NCI-H1092 treated with DMSO at 0.1 percent for 48 hours (cell line): ENCODE results near the gene KIF1A.
"Not testable (repeated sequence)": the region's sequence is repeated elsewhere in the genome, so short reads cannot be mapped to it uniquely, and the experiment has no call there.

Source experiments
- DNase-seq: peaks from one replicate; lab custom pipeline; 2025; lab: John Stamatoyannopoulos, UW

KIF1A gene

DNA sequence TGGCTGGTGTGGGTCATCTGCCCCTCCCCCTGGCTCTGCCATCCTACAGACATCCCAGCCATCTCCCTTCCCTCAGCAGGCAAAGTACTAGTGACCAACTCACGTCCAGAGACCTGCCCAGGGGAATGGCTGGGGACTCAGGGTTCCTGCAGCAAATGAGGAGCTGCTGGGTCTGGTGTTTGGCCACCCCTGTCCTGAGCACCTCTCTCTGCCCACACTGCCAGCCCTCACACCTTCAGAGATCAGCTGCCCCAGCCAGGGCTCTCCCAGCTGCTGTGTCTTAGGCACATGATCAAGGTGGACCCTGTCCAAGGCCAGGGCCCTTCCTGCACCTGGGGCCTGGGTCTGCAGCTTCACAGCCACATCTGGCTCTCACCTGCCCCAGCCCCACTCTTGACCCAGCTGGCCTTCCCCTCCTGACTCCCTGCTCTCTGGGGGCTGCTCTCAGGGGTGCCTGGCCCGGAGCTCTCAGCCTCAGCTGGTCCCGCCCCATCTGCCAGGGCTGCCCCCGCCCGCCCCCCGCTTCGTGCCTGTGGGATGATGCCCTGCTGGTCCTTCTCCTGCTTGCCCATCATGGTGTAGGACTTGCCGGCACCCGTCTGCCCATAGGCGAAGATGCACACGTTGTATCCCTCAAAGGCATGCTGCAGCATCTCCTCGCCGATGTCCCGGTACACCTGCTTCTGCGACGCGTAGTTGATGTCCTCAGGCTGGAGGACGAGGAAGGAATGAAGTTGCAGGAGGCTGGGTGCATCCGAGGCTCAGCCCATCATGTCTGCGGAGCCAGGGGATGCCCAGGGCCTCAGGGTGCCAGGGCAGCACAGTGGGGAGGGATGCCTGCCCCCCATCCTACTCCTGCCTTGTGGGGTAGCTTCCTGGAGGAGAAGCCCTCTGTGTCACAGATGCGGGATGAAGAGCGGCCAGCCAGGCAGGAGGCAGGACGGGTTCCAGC, 32.2 kb downstream of the KIF1A start:
- DNase-seq, result no peak

DNA sequence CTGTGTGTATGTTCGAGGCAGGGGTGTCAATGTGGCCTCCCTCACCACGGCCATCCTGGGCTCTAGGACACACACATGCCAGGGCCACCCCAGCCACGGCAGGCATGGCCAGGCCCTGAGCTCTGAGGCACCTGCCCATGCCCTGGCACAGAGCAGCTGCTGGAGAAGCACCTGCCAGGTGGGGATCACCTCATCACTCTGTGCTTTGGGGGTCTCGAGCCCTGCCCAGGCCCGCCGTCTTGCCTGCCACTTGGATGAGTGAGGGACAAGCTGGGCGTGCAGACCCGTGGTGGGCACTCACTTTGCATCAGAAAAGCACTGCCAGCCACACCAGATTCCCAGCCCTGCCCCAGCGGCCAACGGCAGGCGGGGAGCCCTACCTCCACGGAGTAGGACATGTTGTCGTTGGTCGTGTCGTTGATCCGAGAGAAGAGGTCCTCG, 33.1 kb downstream of the KIF1A start:
- no peak for DNase-seq

DNA sequence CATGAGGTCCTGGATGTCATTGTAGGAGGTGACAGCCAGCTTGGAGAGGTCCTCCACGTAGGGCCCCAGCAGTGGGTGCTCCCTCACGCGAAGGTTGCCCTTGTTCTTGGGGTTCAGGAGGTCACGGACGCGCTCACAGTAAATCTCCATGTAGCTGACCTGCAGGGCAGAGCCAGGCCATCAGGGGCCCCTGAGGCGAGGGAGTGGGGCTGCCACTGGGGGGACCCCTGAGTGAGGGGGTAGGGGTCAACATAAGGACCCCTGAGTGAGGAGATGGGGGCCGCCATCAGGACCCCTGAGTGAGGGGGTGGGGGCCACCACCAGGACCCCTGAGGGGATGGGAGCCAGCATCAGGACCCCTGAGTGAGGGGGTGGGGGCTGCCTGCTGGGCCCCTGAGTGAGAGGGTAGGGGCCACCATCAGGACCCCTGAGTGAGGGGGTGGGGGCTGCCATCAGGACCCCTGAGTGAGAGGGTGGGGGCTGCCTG, 33.6 kb downstream of the KIF1A start:
- no peak for DNase-seq

DNA sequence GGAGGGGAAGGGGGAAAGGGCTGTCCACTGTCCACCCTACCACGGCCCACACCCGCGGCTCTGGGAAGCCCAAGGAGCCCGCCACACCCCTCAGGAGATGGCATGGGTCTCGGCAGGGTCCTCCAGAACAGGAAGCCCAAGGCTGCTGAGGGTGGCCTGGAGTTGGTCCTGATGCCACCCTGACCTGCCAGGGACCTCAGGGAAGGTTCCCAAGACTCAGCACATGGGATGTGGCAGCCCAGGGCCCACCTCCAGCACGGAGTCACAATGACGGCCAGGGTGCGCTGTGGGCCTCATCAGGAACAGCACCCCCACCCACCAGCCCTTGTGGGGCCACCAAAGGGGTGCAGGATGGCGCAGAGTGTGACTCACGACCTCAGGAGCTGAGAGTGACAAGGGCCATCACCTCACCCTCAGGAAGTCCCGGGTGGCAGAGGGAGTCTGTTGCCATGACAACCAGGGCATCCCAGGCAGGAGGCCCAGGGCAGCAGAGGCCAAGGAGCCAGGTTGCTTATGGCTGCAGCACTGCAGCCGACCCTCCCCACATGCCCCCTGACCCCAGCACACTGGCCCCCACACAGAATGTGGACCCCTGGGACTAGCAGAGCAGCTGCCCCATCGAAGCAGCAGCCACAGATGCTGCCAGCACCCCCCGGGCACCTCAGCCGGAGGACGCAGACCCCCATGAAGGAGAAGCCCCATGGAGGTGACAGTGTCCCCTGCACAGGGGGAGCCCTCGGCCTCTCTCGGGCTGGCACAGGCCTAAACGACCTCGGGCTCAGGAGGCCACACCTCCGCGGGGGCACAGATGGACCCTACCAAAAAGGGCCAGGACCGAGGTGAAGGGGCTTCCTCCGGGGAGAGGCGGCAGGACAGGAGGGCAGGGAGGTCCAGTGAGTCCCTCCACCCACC, 34.3 kb downstream of the KIF1A start:
- DNase-seq, result no peak

DNA sequence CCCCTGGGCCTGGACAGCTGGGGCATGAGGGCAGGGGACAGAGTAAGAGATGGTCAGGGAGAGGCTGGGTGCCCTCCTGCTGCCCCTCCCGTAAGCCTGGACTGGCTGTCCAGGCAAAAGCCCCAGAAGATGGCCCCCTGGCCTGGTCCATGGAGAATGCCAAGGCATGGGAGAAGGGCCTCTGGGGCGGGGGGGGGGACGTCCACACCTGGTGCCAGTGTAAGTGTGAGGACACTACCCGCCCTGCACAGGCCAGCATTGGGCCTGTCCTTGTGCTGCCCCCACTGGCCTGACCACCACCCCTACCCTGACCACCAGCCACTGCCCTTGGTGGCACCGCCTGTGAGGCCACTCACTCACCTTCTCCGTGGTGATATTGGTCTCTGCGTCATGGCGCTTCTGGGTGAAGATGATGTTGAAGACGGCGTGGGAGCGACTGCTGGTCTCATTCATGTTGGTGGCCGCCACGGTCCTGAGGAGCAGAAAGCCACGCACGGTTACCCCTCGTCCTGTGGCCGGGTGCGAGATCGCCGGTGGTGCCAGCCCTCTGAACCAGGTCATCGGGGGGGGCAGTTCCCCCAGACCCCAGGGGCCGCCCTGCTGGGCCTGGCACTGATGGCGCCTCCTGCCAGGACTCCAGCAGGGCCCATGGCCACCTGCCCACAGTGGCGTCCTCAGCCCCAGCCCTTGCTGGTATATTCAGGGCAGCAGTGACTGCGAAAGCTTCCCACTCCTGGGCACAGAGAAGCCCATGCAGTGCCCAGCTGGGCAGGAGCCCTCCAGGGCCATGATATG, 35.2 kb downstream of the KIF1A start:
- no peak for DNase-seq

DNA sequence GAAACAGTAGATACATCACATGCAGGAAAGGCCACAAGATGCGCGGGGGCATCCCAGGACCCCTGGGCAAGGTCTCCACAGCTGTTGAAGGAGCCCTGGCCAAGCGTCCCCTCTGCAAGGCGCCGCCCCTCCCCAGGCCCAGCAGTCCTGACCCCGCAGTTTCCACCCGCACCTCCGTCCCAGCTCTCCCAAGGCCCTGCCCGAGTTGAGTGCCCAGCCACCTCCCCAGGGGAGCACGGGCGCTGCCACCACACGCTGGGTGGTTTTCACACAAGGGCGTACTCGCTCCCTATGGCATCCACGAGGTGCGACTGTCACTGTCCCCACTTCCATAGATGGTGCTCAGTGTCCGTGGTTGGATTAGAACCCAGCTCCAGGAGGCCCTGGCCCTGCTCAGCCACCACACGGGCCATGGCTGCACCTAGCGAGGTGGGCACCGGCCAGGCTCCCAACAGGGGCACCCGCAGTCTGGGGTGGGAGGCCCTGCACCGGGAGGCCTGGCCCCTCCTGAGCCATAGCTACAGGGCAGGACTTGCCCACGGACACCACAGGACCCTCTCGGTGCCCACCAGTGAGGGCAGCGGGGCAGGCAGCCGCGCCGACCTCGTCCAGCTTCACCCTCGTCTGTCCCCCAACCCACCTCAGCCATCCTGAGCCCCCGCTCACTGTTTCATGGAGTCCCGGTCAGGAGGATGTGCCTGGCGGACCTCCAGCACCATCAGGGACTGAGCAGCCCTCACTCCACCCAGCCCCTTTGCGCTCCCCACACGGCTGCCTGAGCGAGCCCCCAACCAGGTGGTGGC, 36.0 kb downstream of the KIF1A start:
- DNase-seq, result no peak

DNA sequence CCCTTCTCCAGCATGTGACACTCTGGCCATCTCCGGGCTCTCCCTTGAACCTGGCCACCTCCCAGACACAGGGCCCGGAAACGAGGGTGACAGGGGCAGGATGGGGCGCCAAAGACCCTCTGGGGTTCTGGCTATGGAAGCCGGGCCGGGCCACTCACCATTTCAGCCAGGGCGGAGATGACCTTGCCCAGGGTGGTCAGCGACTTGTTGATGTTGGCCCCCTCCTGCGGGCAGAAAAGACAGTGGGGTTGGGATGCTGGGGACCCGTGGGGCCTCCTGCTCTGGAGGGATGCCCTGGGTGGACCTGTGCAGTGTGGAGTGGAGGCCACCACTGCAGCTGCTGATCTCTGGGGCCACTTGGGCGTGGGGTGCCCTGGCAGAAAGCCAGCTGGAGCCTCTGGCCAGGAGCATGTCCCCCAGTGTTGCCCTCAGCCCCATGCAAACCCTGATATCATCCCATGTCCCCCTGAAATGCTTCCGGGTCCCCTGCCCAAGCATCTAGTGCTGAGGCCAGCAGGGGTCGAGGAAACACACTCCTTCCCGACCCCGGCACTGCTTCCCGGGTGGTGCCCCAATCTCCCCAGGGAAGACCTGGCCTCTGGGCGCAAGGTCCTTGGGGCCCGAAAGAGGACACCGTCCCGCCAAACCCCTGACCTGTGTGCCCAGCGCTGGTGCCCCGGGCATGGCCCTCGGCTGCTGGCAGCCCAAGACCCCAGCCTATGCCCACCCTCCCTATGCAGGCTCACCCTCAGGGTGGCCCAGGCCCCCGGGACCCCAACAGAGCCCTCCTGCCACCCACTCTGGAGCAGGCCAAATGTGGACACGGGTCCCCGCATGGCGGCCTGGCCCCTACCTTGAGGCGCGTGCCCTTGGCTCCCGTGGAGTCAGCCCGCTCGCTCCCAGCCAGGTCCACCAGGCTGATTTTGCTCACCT, 36.9 kb downstream of the KIF1A start:
- no peak for DNase-seq

DNA sequence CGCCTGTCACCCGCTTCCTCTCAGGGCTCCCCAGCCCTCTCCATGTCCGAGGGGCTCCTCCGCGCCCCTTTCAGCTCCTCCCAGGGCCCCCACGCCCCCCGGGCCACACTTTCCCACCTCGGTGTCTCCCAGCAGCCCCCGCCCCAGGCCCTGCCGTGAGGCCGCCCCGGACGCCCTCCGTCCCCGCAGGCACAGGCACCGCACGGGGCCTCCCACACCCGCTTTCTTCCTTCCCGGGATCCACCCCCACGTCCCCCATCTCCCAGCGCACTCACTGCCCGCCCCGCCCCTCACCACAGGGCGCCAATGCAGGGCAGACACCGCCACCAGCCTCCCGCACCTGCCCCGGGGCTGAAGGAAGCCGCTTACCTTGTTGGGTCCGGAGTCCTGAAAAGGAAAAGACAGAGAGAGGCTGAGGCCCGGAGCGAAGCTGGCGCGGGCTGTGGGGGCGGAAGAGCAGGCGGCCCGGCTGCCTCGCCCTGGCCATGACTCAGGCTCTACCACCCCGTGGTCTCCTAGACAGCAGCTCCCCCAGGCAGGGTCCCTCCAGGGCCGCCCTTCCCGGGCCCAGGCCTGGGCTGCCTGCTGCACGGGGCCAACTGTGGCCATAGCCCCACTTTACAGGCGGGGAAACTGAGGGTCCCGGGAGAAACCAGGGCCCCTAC, 37.7 kb downstream of the KIF1A start:
- DNase-seq, result no peak

DNA sequence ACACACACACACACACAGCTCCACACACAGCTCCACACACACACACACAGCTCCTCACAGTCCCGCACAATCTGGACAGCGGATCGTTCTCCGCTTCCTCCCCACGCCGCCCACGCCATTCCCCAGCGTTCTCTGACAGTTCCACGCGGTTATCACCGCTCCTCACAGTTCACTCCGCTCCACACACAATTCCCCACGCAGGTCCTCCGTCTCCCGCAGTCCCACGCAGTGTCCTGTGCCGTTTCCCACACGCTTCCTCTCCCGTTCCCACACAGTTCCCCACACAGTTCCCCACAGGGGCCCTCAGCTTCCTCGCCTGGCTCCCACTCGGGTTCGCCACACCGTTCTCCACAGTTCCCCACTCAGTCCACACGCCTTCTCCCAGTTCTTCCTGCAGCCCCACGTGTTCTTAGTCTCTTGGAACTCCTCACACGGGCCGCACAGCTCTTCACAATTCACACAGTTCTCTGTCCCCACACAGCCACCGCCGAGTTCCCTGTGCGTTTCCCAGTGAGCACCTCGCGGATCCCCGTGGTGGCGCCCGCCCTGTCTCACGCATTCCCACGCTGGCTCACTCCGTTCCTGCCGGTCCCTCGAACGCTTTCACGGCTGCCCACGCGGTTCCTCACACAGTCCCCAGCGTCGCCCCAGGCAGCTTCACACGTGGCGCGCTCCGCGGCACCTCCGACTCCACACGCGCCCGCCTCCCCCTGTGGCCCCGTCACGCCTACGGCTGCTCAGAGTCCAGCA, 38.4 kb downstream of the KIF1A start:
- DNase-seq, result no peak

DNA sequence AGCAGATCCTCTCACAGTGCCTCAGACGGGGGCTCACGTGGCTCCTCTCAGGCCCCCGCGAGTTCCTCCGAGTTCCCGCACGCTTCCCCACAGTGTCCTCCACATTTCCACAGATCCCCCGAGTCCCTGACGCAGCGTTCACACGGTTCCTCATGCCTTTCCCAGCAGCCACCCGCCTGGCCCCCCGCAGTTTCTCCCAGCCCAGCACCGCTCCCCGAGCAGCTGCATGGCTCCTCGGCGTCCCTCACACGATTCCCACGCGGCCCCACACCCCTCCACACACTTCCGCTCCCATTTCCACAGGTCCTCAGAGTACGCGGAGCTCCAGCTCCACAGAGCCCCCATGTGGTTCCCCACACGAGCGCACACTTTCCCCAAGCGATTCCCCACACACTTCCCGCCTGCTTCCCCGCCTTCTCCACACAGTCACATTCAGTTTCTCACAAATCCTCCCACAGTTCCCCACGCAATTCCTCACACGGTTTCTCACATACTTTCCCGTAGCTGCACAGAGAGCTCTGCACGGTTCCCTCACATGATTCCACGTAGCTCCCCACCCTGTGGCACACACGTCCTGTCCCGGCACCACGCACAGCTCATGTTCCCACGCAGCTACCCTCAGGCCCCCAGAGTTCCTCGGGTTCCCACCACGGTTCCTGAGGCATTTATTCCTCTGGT, 39.9 kb downstream of the KIF1A start:
- DNase-seq, result no peak

DNA sequence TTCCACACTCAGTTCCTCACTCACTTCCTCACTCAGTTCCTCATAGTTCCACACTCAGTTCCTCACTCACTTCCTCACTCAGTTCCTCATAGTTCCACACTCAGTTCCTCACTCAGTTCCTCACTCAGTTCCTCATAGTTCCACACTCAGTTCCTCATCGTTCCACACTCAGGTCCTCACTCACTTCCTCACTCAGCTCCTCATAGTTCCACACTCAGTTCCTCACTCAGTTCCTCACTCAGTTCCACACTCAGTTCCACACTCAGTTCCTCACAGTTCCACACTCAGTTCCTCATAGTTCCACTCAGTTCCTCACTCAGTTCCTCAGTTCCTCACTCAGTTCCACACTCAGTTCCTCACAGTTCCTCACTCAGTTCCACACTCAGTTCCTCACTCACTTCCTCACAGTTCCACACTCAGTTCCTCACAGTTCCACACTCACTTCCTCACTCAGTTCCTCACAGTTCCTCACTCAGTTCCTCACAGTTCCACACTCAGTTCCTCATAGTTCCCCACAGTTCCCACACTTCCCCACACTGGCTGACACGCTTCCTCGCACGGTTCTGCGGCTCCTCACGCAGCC, 40.7 kb downstream of the KIF1A start:
- DNase-seq, result not testable (repeated sequence)

DNA sequence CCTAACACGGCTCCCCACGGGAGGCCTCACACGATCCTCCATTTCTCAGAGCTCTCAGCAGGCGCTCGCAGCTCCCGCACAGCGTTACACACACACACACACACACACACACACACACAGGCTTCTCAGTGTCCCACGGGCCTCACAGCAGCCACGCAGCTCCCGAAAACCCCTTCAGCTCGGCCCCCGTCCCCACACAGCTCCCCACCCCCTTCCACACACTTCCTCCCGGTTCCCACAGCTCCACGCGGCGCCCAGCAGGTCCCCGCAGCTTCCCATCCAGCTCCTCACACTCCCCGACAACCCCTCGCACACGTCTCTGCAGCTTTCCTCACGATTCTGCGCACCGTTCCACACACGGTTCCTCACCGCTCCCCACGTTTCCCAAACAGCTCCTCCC, 41.6 kb downstream of the KIF1A start:
- no peak for DNase-seq

DNA sequence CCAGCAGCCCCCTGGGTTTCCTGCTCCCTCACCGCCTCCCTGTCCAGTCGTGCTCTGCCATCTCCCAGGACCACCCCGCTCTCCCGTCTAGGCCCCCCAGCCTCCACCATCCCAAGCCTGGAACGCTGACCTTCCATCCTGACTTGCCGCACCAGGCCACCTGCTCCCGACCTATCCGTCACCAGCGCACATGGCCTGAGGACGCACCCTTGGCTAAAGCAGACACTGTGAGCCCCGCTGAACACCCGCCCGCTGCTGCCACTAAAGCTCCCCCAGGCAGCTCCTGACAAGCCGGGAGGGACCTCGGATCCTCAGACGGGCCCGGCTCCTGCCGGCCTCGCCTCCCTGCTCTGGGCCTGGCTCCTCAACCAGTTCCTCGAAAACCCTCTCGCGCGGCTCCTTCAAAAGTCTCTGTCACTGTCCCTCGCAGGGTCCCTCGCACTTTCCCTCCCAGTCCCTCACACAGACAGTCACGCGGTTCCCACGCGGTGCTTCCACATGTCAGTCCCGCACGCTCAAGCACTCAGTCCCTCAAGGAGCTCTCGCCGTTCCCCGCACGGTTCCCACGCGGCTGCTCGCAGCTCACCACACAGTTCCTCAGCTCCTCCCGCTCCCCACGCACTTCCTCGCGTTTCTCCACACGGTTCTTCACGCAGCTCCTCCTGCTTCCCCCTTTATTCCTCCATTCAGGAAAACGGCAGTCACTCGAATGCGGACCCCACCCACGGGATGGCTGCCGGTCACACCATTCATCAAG, 42.4 kb downstream of the KIF1A start:
- no peak for DNase-seq

DNA sequence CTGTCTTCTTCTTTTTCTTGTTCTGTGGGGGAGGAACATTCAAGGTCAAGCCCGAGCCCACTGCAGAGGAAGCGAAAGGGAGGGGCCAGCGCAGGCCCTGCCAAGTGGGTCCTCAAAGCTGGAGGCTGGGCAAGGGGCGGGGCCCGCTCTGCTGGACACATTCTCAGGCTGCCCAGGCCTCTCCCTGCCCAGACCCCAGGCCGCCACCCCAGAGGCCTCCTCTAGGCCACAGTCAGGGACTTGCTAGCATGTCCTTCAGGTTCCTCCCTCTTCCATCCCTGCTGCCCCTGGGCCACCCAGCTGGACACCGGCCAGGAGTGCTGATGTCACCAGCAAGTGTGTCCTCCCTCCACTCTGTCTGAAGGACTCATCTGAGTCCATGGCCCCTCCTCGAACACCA, 44.1 kb downstream of the KIF1A start:
- no peak for DNase-seq

DNA sequence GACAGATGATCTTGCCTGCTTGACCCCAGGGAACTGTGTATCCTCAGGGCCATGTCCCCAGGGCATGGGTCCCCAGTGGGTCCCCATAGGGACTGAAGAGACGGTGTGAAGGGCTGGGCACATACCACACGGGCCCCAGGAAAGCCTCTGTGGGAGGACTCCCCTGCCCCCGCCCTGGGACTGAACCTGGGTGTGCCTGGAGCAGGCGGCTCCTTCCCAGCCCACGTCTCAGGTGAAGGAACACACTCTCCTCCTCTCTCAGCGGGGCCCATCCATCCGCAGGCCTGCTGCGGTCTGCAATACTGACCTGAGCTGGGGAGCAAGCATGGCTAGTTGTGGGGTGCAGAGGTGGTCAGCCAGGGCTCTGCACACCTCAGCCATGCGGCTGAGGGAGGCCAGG, 45.2 kb downstream of the KIF1A start:
- no peak for DNase-seq

DNA sequence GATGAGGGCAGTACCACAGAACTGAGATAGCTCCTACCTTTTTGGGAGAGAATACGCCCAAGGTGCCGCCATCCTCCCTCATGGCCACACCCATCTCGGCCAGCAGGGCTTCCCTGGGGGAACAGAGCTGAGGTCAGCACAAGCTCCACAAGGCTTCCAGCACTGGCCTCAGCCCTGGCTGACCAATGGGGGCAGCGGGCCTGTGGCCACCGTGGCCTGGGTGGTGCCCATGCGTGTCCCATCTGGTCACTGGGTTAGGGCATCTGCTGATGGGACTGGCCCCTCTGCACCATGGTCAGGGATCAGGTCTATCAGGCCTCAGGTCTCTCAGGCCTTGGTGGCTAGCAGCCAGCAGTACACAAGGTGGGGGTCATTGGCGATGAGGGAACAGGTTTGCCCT, 50.9 kb downstream of the KIF1A start:
- no peak for DNase-seq

DNA sequence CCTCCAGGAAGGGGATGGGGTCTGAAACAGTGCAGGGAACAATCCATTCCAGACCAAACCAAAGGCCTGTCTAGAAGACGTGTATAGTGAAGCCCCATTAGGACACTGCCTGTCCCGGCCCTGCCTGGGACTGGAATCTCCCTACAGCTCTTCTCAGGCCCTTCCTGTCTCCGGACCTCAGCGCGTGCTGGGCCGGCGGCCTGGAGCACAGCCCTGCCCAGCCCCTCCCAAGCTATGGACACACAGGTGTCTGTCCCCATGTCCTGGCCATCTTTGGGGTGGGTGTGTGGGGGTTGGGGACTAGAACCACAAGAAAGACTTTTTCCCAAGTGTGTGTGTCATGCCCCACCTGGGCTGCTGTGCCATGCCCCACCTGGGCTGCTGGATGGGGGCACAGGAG, 51.8 kb downstream of the KIF1A start:
- DNase-seq, result no peak
